Nephron progenitor cell (in vitro differentiated cells): ENCODE measurements around the gene DNAAF5.
"Not testable (repeated sequence)": the region's sequence is repeated elsewhere in the genome, so short reads cannot be mapped to it uniquely, and the experiment has no call there.

ENCODE experiments used
- DNase-seq: peaks from one replicate; pipeline ENCODE4 v3.0.0; 2021
- H3K27ac Mint-ChIP-seq: 2 replicates; pipeline ENCODE4 v1.8.0; 2021; ENCODE audit warnings: mild to moderate bottlenecking, moderate library complexity, mixed read lengths
- H3K27me3 Mint-ChIP-seq: 2 replicates; pipeline ENCODE4 v1.8.0; 2021; ENCODE audit warnings: mild to moderate bottlenecking, low read depth, mixed read lengths; ENCODE audit not compliant: poor library complexity
- H3K36me3 Mint-ChIP-seq: 2 replicates; pipeline ENCODE4 v1.8.0; 2021; ENCODE audit warnings: low read depth, mixed read lengths
- H3K4me1 Mint-ChIP-seq: 2 replicates; pipeline ENCODE4 v1.8.0; 2021; ENCODE audit warnings: mixed read lengths
- H3K4me3 Mint-ChIP-seq: 2 replicates; pipeline ENCODE4 v1.8.0; 2021; ENCODE audit warnings: mild to moderate bottlenecking, moderate library complexity, mixed read lengths
- H3K9me3 Mint-ChIP-seq: 2 replicates; pipeline ENCODE4 v1.8.0; 2021; ENCODE audit warnings: mild to moderate bottlenecking, moderate library complexity, mixed read lengths
- TF ChIP-seq, protein P1 (sequence below): fragments of 200-600 bp; sonication (generic); IDR thresholded peaks from 2 replicates; pipeline ENCODE4 v1.5.0; 2021; ENCODE audit warnings: antibody characterized with exemption

The DNAAF5 gene

DNA sequence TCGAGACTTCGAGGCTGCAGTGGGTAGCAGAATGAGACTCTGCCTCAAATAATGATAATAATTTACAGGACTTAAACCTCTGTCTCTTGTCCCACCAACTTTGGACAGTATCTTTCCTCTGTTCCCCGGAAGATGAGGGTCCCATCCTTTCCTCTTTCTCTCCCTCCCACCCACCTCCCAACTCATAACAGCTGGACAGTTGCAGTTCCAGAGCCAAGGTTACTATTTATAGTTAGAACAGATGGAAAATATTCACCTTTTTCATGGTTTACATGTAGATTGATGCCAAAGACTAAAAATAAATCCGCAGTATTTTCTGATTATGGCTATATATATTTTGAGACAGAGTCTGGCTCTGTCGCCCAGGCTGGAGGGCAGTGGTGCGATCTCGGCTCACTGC, 74.2 kb downstream of the DNAAF5 start:
- no peaks in the 10 kb centered on the region for H3K27me3 Mint-ChIP-seq
- TF ChIP-seq, protein P1, sequence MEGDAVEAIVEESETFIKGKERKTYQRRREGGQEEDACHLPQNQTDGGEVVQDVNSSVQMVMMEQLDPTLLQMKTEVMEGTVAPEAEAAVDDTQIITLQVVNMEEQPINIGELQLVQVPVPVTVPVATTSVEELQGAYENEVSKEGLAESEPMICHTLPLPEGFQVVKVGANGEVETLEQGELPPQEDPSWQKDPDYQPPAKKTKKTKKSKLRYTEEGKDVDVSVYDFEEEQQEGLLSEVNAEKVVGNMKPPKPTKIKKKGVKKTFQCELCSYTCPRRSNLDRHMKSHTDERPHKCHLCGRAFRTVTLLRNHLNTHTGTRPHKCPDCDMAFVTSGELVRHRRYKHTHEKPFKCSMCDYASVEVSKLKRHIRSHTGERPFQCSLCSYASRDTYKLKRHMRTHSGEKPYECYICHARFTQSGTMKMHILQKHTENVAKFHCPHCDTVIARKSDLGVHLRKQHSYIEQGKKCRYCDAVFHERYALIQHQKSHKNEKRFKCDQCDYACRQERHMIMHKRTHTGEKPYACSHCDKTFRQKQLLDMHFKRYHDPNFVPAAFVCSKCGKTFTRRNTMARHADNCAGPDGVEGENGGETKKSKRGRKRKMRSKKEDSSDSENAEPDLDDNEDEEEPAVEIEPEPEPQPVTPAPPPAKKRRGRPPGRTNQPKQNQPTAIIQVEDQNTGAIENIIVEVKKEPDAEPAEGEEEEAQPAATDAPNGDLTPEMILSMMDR = no peak
- peaks cover 38% of the 10 kb centered on the region for H3K9me3 Mint-ChIP-seq
- peaks cover 18% of the 10 kb centered on the region for H3K4me1 Mint-ChIP-seq
- no peak overlapping the region for H3K4me3 Mint-ChIP-seq
- peaks cover 38% of the 10 kb centered on the region for H3K36me3 Mint-ChIP-seq
- no peak overlapping the region for H3K27ac Mint-ChIP-seq
- DNase-seq = no peak

DNA sequence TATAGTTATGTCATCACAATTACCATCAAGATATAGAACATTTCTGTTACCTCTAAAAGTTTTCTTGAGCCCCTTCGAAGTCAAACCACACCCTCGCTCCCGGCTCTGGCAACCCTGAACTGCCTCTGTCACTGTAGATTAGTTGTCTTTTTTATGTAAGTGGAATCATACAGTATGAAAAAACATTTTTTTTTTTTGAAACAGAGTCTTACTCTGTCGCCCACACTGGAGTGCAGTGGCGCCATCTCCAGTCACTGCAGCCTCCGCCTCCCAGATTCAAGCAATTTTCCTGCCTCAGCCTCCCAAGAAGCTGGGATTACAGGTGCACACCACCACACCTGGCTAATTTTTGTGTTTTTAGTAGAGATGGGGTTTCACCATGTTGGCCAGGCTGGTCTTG, 74.9 kb downstream of the DNAAF5 start:
- not testable (repeated sequence) for H3K27me3 Mint-ChIP-seq, DNase-seq, H3K4me3 Mint-ChIP-seq, H3K27ac Mint-ChIP-seq
- Mint-ChIP-seq H3K4me1 (peaks cover 19% of the 10 kb centered on the region), H3K9me3 (peaks cover 37% of the 10 kb centered on the region), H3K36me3 (peaks cover 35% of the 10 kb centered on the region)

DNA sequence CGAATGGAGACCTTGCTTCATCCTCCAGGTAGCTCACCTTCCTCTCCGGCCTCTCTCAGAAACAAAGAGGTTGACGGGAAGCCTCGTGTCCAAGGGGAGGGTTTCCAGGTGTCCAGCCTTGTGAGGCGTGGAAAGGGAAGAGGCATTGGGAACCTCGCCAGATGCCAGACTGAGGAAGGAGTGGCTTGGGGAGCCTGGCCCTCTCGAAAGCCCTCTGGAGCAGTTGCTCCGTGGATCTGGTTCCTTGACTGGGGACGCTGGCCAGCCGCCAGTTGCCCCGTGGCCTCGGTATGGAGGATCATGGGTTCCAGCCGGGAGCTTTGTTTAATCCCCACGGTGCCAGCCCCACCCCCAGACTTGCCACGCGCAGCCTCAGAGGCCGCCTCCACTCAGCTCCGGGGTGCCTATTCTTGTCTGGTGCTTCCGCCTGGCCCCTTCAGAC, 75.5 kb downstream of the DNAAF5 start:
- no peak for DNase-seq
- Mint-ChIP-seq H3K36me3 (peaks cover 33% of the 10 kb centered on the region), H3K27ac (peak overlapping the region; percentile 68), H3K4me3 (no peak overlapping the region), H3K27me3 (no peaks in the 10 kb centered on the region), H3K4me1 (peaks cover 19% of the 10 kb centered on the region), H3K9me3 (peaks cover 37% of the 10 kb centered on the region)
- TF ChIP-seq, protein P1 = no peak

DNA sequence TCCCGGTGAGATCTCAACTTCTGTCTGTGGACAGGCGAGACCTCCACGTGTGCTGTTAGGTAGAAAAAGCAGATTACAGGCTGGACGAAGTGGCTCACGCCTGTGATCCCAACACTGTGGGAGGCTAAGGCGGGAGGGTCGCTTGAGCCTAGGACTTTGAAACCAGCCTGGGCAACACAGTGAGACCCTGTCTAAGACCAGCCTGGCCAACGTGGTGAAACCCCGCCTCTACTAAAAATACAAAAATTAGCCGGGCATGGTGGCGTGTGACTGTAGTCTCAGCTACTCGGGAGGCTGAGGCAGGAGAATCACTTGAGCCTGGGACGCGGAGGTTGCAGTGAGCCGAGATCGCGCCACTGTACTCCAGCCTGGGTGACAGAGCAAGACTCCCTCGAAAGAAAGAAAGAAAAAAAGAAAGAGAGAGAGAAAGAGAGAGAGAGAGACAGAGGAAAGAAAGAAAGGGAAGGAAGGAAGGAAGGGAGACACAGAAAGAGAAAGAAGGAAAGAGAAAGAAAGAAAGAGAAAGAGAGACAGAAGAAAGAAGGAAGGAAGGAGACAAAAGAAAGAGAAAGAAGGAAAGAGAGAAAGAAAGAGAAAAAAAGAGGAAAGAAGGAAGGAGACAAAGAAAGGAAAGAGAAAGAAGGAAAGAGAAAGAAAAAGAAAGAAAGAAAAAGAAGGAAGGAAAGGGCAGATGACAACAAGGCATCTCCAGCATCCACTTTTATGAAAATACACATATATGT, 76.2 kb downstream of the DNAAF5 start:
- TF ChIP-seq, protein P1 = no peak
- Mint-ChIP-seq H3K27ac (peak overlapping the region; percentile 90), H3K4me1 (peaks cover 19% of the 10 kb centered on the region), H3K36me3 (peaks cover 27% of the 10 kb centered on the region), H3K27me3 (no peaks in the 10 kb centered on the region), H3K4me3 (no peak overlapping the region), H3K9me3 (peaks cover 37% of the 10 kb centered on the region)
- DNase-seq = no peak

DNA sequence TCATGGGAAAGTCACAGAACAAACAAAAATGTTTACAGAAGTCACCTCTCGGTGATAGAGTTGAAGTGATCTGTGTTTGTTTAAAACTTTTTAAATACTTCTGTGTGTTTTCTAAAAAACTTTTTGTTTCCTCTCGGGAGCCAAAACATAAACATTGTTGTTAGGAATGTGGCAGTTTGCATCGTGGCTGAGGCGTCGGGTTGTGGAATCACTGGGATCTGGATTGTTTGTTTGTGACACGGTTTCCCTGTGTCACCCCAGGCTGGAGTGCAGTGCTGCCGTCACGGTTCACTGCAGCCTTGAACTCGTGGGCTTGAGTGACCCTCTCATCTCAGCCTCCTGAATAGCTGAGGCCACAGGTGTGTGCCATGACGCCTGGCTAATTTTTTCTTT, 76.7 kb downstream of the DNAAF5 start:
- Mint-ChIP-seq H3K4me3 (no peak overlapping the region), H3K27ac (peak overlapping the region; percentile 38), H3K36me3 (peaks cover 28% of the 10 kb centered on the region), H3K9me3 (peaks cover 38% of the 10 kb centered on the region), H3K4me1 (peaks cover 19% of the 10 kb centered on the region), H3K27me3 (no peaks in the 10 kb centered on the region)
- TF ChIP-seq, protein P1 = no peak
- no peak for DNase-seq

DNA sequence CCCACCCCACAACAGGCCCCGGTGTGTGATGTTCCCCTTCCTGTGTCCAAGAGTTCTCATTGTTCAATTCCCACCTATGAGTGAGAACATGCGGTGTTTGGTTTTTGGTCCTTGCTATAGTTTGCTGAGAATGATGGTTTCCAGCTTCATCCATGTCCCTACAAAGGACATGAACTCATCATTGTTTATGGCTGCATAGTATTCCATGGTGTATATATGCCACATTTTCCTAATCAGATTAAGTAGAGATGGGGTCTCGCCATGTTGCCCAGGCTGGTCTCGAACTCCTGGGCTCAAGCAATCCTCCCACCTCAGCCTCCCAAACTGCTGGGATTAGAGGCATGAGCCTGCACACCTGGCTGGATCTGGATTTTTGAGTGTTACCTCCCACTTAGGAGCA, 77.3 kb downstream of the DNAAF5 start:
- H3K36me3 Mint-ChIP-seq = peaks cover 32% of the 10 kb centered on the region

DNA sequence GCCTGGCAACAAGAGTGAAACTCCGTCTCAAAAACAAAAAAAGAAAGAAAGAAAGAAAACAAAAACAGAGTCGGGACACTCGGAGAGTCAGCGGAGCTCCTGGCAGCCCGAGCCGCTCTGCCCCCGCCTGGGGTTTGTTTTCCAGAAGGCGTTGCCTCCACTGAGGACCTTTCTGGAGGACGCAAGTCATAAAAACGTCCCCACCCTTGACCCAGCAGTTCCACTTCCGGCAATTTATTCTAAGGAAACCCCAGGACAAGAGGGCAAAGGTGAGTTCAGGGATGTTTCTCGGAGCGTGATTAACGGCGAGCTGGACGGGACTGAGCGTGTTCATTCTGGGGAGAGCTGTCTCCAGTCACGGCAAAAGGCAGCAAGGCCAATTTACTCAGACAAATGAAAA, 78.8 kb downstream of the DNAAF5 start:
- peak overlapping the region; percentile 82 for H3K27ac Mint-ChIP-seq
- peak overlapping the region; percentile 5 for H3K4me3 Mint-ChIP-seq
- no peaks in the 10 kb centered on the region for H3K27me3 Mint-ChIP-seq
- peak; percentile 40 for DNase-seq
- H3K4me1 Mint-ChIP-seq = peaks cover 19% of the 10 kb centered on the region
- TF ChIP-seq, protein P1 = no peak
- H3K9me3 Mint-ChIP-seq = peaks cover 42% of the 10 kb centered on the region
- peaks cover 33% of the 10 kb centered on the region for H3K36me3 Mint-ChIP-seq

More for the DNA sequence above, 77.3 kb downstream of the DNAAF5 start:
- not testable (repeated sequence) for DNase-seq, H3K27ac Mint-ChIP-seq, H3K4me3 Mint-ChIP-seq, H3K27me3 Mint-ChIP-seq
- Mint-ChIP-seq H3K9me3 (peaks cover 41% of the 10 kb centered on the region), H3K4me1 (peaks cover 19% of the 10 kb centered on the region)
